Central memory CD4-positive, alpha-beta T cell (primary cell): ENCODE results near the gene DNAH6.
A peak's percentile ranks its signal among the peaks of the same experiment; 100 is the strongest.

ENCODE experiments used
- DNase-seq: peaks from one replicate; pipeline ENCODE4 v3.0.0; 2022

DNAH6 gene

DNA sequence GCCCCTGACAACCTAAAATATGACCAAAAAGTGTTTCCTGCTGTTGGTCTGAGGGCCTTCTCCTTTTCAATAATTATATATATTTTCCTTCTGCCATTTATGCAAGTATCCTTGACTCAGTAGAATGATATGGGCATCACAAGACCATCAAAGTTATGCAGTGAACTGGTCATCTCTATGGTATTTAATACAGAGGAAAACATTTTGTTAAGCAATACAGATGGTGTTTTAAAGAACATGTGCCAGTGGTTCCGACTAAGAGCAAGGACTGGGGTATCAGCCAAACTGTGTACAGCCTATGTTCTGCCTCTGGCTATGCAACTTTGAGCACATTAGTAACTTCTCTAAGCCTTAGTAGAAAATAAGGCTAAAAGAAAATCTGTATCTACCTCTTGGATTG lies 185.6 kb downstream of the DNAH6 start:
- DNase-seq: no peak

DNA sequence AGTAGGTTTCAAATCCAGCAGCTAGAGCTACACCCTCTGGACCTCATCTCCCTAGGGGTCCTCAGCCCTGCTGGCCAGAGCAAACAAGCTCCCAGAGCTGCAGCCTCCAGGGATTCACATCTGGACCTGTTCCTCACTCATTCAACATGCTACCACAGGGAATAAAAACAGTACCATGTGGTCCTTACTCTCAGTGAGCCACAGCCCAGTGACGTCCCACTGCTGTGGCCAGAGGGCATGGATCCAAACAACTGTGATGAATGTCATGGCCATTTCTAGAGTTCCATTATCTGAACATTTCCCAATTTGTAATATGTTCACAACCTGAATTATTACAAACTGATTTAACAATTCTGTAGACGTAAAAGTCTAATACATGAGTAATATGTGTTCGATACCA lies 186.6 kb downstream of the DNAH6 start:
- no peak for DNase-seq

DNA sequence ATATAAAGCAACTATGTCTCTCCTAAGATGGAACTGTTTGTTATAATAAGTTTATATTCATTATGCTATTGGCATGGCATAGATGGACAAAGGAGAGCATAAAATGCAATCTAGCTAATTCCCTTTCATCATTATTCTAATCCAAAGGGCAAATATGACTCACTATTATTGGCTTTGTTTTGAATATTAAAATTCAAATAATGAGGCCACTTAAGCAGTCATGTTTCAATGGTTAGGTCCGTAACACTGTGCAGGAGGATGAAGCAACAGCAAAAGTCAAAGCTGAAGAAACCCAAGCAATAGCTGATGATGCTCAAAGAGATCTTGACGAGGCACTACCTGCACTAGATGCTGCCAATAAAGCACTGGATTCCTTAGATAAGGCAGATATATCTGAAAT lies 187.5 kb downstream of the DNAH6 start:
- DNase-seq: no peak

GRCh38 chr2:84704505-84705244 lies 188.4 kb downstream of the DNAH6 start:
- DNase-seq: no peak

DNA sequence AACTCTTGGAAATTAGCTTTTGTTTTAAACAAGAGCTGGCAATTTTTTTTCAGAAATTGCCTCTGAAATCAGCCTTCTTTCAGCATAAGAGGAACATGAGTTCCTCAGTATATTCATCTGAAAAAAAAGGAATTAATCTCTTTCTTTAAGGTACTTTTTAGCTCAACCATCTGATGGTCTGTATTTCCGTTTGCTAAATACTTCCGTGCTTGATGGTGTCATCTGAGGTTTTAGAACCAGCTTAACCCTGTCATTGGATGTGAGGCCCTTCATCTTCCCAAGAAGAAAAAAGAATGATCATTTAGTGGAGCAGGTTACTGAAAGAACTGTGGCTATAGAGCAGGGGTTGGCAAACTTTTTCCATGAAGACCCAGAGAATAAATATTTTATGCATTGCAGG lies 189.6 kb downstream of the DNAH6 start:
- no peak for DNase-seq

GRCh38 chr2:84708442-84708841 lies 192.1 kb downstream of the DNAH6 start:
- no peak for DNase-seq

- no peak for DNase-seq
These were observed 195.4 kb downstream of the DNAH6 start for GRCh38 chr2:84711651-84712050.

- no peak for DNase-seq
These were observed 197.1 kb downstream of the DNAH6 start for GRCh38 chr2:84713441-84713840.

GRCh38 chr2:84716564-84716963 lies 200.3 kb downstream of the DNAH6 start:
- no peak for DNase-seq

GRCh38 chr2:84717302-84717701 lies 201.0 kb downstream of the DNAH6 start:
- DNase-seq: no peak

- DNase-seq: no peak
These were observed 203.1 kb downstream of the DNAH6 start for GRCh38 chr2:84719434-84719833.

- DNase-seq: no peak
These were observed 207.5 kb downstream of the DNAH6 start for GRCh38 chr2:84723831-84724230.

GRCh38 chr2:84725717-84726116 lies 209.4 kb downstream of the DNAH6 start:
- no peak for DNase-seq

- no peak for DNase-seq
These were observed 211.0 kb downstream of the DNAH6 start for GRCh38 chr2:84727315-84727714.

DNA sequence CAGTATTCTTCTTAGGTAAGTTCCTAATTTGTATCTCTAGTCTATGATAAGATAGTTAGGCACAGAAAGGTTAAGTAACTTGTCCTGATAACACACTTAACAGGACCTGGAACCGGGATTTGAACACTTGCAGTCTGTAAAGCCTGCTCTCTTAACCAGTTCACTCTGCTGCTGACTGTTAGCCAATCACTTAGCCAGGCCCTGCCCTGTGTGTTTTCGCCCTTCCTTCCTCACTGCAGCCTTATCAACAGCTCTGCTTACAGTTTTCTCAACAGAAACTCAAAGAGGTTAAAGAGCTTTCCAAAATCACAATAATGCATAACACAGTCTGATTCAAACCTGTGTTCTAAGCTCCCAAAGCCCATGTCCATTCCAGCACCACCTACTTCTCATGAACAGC lies 212.9 kb downstream of the DNAH6 start:
- no peak for DNase-seq

DNA sequence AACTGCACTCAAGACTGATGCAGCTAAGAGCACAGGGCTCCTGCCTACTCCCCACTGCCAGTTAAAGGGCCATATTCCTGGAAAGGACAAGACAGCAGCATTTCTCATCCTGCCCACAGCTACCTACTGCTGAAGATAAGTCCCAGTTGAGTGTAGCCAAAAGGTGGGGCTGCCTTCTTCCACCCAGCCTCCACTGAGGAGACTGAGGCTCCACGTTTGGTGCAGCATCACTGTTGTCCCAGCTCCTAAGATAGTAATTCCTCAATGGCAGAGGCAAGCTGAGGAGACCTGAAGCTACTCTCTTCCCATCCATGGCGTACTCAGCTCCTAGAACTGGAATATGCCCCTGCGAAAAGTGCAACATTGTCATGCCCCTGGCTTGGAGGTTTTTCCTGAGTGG lies 214.9 kb downstream of the DNAH6 start:
- no peak for DNase-seq

GRCh38 chr2:84732897-84733778 lies 216.8 kb downstream of the DNAH6 start:
- DNase-seq: no peak

GRCh38 chr2:84735389-84735788 lies 219.1 kb downstream of the DNAH6 start:
- DNase-seq: no peak

DNA sequence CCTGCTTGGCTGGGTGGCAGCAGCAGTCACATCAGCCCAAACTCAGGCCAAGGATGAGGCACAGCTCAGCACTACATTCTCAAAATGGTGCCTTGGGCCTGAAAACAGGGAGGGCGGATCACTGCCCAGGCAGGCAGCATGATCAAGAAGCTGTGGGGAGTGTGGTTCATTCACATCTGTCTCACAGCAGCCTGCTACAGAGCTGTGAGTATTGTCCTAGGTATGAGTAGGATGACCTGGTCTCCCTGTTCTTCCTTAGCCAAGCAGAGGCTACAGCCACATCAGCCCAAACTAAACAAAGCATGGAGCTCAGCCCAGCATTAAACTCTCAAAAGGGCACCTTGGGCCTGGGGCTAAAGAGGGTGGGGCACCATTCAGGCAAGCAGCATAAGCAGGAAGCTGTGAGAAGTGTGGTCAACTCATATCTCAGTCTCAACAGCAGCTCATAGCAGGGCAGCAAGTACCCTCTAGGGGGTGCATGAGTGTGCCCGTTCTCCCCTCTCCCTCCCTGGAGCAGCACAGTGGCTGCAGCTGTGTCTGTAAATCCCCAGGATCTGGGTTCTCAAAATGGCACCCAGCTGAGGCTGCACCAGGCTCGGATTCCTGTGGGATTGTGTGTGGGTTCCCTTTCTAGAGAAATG lies 225.0 kb downstream of the DNAH6 start:
- DNase-seq: peak; percentile 37

- no peak for DNase-seq
These were observed 232.0 kb downstream of the DNAH6 start for GRCh38 chr2:84748341-84748740.

GRCh38 chr2:84749442-84749841 lies 233.1 kb downstream of the DNAH6 start:
- no peak for DNase-seq

DNA sequence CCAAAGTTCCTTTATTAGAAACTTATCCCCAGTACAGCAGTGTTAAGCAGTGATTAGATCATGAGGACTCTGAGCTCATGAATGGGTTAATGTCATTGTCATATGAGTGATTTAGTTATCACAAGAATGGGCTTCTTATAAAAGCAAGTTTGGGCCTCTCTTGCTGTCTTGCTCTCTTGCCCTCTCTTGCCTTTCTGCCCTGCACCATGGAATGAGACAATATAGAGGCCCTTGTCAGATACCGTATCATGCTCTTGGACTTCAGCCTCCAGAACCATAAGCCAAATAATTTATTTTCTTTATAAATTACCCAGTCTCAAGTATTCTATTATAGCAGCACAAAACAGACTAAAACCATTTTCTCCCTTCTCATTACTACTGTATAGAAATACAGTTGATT lies 238.8 kb downstream of the DNAH6 start:
- DNase-seq: no peak

GRCh38 chr2:84757648-84758047 lies 241.3 kb downstream of the DNAH6 start:
- no peak for DNase-seq

- DNase-seq: no peak
These were observed 250.5 kb downstream of the DNAH6 start for GRCh38 chr2:84766791-84767190.
